Endothelial cell of umbilical vein (primary cell): Measurements from ENCODE around the gene SERPINF2. TPM values are rescaled to one million over a fixed set of nuclear protein-coding genes. Genes with fewer than 3 reads are reported as not detected.

Experiments used
- BruUV-seq: library from RNA; stranded (reverse); fragments of 400-500 nt; replicated peaks from 2 replicates; lab custom pipeline; 2021; lab: Mats Ljungman, UMichigan
- CTCF ChIA-PET: fragments of 300-600, 350-600 bp; sonication (Branson Sonifier 250); formaldehyde crosslinking; loops from one replicate; lab custom pipeline; 2021; ENCODE audit warnings: antibody characterized with exemption, inconsistent platforms; lab: Charles Lee
- POLR2A ChIA-PET: fragments of 300-600, 350-600 bp; sonication (Branson Sonifier 250); formaldehyde crosslinking; loops from one replicate; lab custom pipeline; 2021; ENCODE audit warnings: antibody characterized with exemption, inconsistent platforms; lab: Charles Lee
- DNase-seq: peaks from one replicate; pipeline ENCODE4 v3.0.0-alpha.2; 2011; ENCODE audit warnings: low read depth, low spot score
- FAIRE-seq: peaks from 2 replicates; lab custom pipeline; 2011; peaks lifted over from hg19 to GRCh38; lab: Jason Lieb, UNC
- H2AFZ ChIP-seq: 2 replicates; pipeline ENCODE4 v1.6.0; 2012; ENCODE audit warnings: low read depth, low read length, control low read depth, inconsistent platforms
- H3K27ac ChIP-seq: 2 replicates; pipeline ENCODE4 v1.5.1; 2011; ENCODE audit warnings: low read depth, mild to moderate bottlenecking, control low read depth, low read length, moderate library complexity; ENCODE audit not compliant: insufficient read depth
- H3K27me3 ChIP-seq, 2 experiments: 2 replicates each; pipeline versions ENCODE4 v1.6.0 to v1.6.1; 2011; ENCODE audit warnings: low read length in 2 of 2, mixed read lengths in 1 of 2; ENCODE audit not compliant: control insufficient read depth in 2 of 2, insufficient read depth in 2 of 2
- H3K36me3 ChIP-seq, 2 experiments: 2 replicates in 1 of 2; 3 replicates in 1 of 2; pipeline ENCODE4 v1.5.1; 2011; ENCODE audit warnings: low read length in 2 of 2, mild to moderate bottlenecking in 1 of 2, moderate library complexity in 1 of 2; ENCODE audit not compliant: control insufficient read depth in 2 of 2, insufficient read depth in 2 of 2; ENCODE audit errors: extremely low read depth in 1 of 2
- H3K4me1 ChIP-seq: 3 replicates; pipeline ENCODE4 v1.5.1; 2011; ENCODE audit warnings: mild to moderate bottlenecking, low read length; ENCODE audit not compliant: control insufficient read depth, insufficient read depth; ENCODE audit errors: extremely low read depth
- H3K4me2 ChIP-seq: 2 replicates; pipeline ENCODE4 v1.6.1; 2011; ENCODE audit warnings: low read length, control low read depth, mixed read lengths; ENCODE audit not compliant: insufficient read depth
- H3K4me3 ChIP-seq, 3 experiments: fragments of 200-600 bp in 1 of 3; sonication (generic), shearing (Covaris generic) in 1 of 3; replicated peaks in 1 of 3; 2 replicates each; pipeline ENCODE4 v1.5.1; 2011 to 2016; ENCODE audit warnings: control low read depth in 3 of 3, low read length in 3 of 3, mild to moderate bottlenecking in 2 of 3, inconsistent platforms in 1 of 3, low read depth in 1 of 3, moderate library complexity in 1 of 3; ENCODE audit not compliant: insufficient read depth in 1 of 3
- H3K79me2 ChIP-seq: 2 replicates; pipeline ENCODE4 v1.6.0; 2012; ENCODE audit warnings: low read length, inconsistent platforms; ENCODE audit not compliant: control insufficient read depth, insufficient read depth
- H3K9ac ChIP-seq: replicated peaks from 2 replicates; pipeline ENCODE3; 2011; ENCODE audit warnings: low read length, control low read depth; ENCODE audit not compliant: insufficient read depth; ENCODE audit errors: extremely low read depth
- H3K9me1 ChIP-seq: replicated peaks from 3 replicates; pipeline ENCODE4 v1.6.0; 2011; ENCODE audit warnings: mild to moderate bottlenecking, low read length; ENCODE audit not compliant: control insufficient read depth, insufficient read depth; ENCODE audit errors: extremely low read depth
- H3K9me3 ChIP-seq: replicated peaks from 2 replicates; pipeline ENCODE4 v1.5.1; 2012; ENCODE audit warnings: low read length, inconsistent platforms; ENCODE audit not compliant: control insufficient read depth, insufficient read depth
- H4K20me1 ChIP-seq: replicated peaks from 2 replicates; pipeline ENCODE3; 2011; ENCODE audit warnings: mild to moderate bottlenecking, low read length; ENCODE audit not compliant: control insufficient read depth, insufficient read depth; ENCODE audit errors: extremely low read depth
- CTCF ChIP-seq, 2 donors: IDR thresholded peaks; 1 replicate in 1 of 2; 2 replicates in 1 of 2; pipeline ENCODE4 v1.5.1; 2011; ENCODE audit warnings: low read length in 2 of 2, mild to moderate bottlenecking in 2 of 2, moderate library complexity in 2 of 2, control low read depth in 1 of 2, inconsistent platforms in 1 of 2, low read depth in 1 of 2; ENCODE audit not compliant: insufficient read depth in 1 of 2; ENCODE audit errors: extremely low read depth in 1 of 2
- EZH2 ChIP-seq: IDR thresholded peaks from 2 replicates; pipeline ENCODE4 v1.6.1; 2012; ENCODE audit warnings: borderline replicate concordance, low read depth, mild to moderate bottlenecking, moderate library complexity, low read length, inconsistent platforms; ENCODE audit not compliant: severe bottlenecking
- FOS ChIP-seq: IDR thresholded peaks from 2 replicates; pipeline ENCODE4 v1.6.1; 2011; ENCODE audit warnings: mild to moderate bottlenecking, low read length, moderate library complexity, borderline replicate concordance; ENCODE audit not compliant: insufficient read depth
- MAX ChIP-seq: IDR thresholded peaks from 2 replicates; pipeline ENCODE4 v1.6.1; 2011; ENCODE audit not compliant: insufficient read depth, insufficient read length
- POLR2A ChIP-seq: IDR thresholded peaks from 2 replicates; pipeline ENCODE4 v1.6.1; 2012; ENCODE audit warnings: low read depth, mild to moderate bottlenecking, control low read depth, low read length
- POLR2AphosphoS5 ChIP-seq: IDR thresholded peaks from 2 replicates; pipeline ENCODE4 v1.6.1; 2012; ENCODE audit warnings: low read depth, mild to moderate bottlenecking, control low read depth, low read length, moderate library complexity; ENCODE audit not compliant: insufficient read depth
- dilution Hi-C: fragments of 300-500 bp; cut with MboI; formaldehyde crosslinking; loops from one replicate; pipeline ENCODE4 v1.15.0; 2019; ENCODE audit warnings: low sequenced_read_pairs; ENCODE audit not compliant: extremely low pct_ligation_motif_present
- intact Hi-C: fragments of 100-400 bp; cut with micrococcal nuclease; formaldehyde crosslinking; loops from one replicate; pipeline ENCODE4 v1.10.0; 2022
- polyA plus RNA-seq, 4 experiments: library from polyadenylated mRNA; depleted of rRNA in 3 of 4; stranded (reverse) in 3 of 4; unstranded in 1 of 4; fragments of >200 nt; gene quantifications; 2 replicates each; pipeline versions ENCODE4 v1.2.1 to v1.2.3, GENCODE V29; 2011 to 2012; ENCODE audit warnings: missing spikeins in 1 of 4
- total RNA-seq: library from RNA; stranded (reverse); gene quantifications from 2 replicates; pipeline ENCODE4 v1.2.3, GENCODE V29; 2021

SERPINF2 gene
- total and polyA plus RNA-seq, 2 donors (not counting 3 experiments of a cell fraction or from before 2014, with no cell fraction given), result 0.03 TPM; not detected in 1

- POLR2A ChIA-PET, result interaction anchor here (0.7 kb wide), 1 partner anchor 60 kb away, joined by 3 read pairs; no protein-coding TSS in a partner anchor
- H3K27ac ChIP-seq, result no peak overlapping the region
- CTCF ChIA-PET, result interaction anchor here (1.0 to 12.8 kb wide), 2 partner anchors 52 to 67 kb away, joined by 3 to 262 read pairs; no protein-coding TSS in a partner anchor
These were observed 24.1 kb upstream of the SERPINF2 start for GRCh38 chr17:1718362-1719165.

More at GRCh38 chr17:1718362-1719165, 24.1 kb upstream of the SERPINF2 start:
- DNase-seq (no peak), FAIRE-seq (no peak)
- H3K9me1 ChIP-seq, result no peaks in the 10 kb centered on the region
- TF ChIP-seq CTCF (IDR thresholded peaks at IDR 0.05; ENCODE audit: extremely low read depth in 1 of 2, insufficient read depth in 1 of 2, low read depth in 1 of 2, low read length in 2 of 2) (no peak), MAX (no peak), EZH2 (no peak), FOS (no peak), POLR2A (no peak), POLR2AphosphoS5 (no peak)
- no peaks in the 10 kb centered on the region for H3K9me3 ChIP-seq
- no peak overlapping the region for H3K4me2 ChIP-seq
- H4K20me1 ChIP-seq, result no peaks in the 10 kb centered on the region
- peaks cover 21% of the 10 kb centered on the region for H3K79me2 ChIP-seq
- H3K4me1 ChIP-seq, result peaks cover 13% of the 10 kb centered on the region
- no peak overlapping the region for H3K9ac ChIP-seq
- H3K27me3 ChIP-seq, result no peaks in the 10 kb centered on the region
- intact Hi-C loops, result loop anchor here (5.0 to 10.0 kb wide), 5 partner anchors 149 to 674 kb away; partner anchors contain the start of genes DPH1, PITPNA, SGSM2 and TSR1
- no peak overlapping the region for H3K4me3 ChIP-seq
- peaks cover 0 to 4% of the 10 kb centered on the region in 2 experiments for H3K36me3 ChIP-seq
- H2AFZ ChIP-seq, result no peak overlapping the region
- no TSS peak for BruUV-seq
- dilution Hi-C loops, result no loop called here
